DOHH2 (cell line): ENCODE data around the gene DSCAML1.

Experiments
- CTCF ChIP-seq: fragments of 200-600 bp; sonication (generic); IDR thresholded peaks from one replicate; pipeline ENCODE4 v1.5.1; 2014; ENCODE audit warnings: antibody characterized with exemption, mild to moderate bottlenecking, low read depth, low read length; ENCODE audit not compliant: poor library complexity, severe bottlenecking
- EZH2phosphoT487 ChIP-seq: fragments of 200-600 bp; sonication (generic); IDR thresholded peaks from 2 replicates; pipeline ENCODE4 v1.6.1; 2017; ENCODE audit warnings: borderline replicate concordance, mild to moderate bottlenecking, antibody characterized with exemption, low read length, moderate library complexity, mixed read lengths

GRCh38 chr11:117604336-117604995 is 192.6 kb downstream of the DSCAML1 start:
- no peak for TF ChIP-seq CTCF
- TF ChIP-seq EZH2phosphoT487 = no peak
